ENCODE data around the gene OPCML. TPM values are rescaled to one million over a fixed set of nuclear protein-coding genes. Genes with fewer than 3 reads are reported as not detected.

The OPCML gene
- total and polyA plus RNA-seq, 2 donors (not counting 1 experiment from before 2014, with no cell fraction given) = 0.99 to 2.8 TPM

GRCh38 chr11:133577403-133577802 is 45.1 kb upstream of the OPCML start:
- no peak overlapping the region for H3K4me2 ChIP-seq (ENCODE audit: extremely low read depth, insufficient read depth, low read length)
- TF ChIP-seq EZH2 (IDR thresholded peaks at IDR 0.05; ENCODE audit: low read length, missing control alignments) (no peak), CTCF (conservative IDR thresholded peaks at IDR 0.05 in 1 of 2, IDR thresholded peaks at IDR 0.05 in 1 of 2; ENCODE audit: low read depth in 1 of 2, low read length in 2 of 2) (no peak)
- no peaks in the 10 kb centered on the region for H3K79me2 ChIP-seq (ENCODE audit: control insufficient read depth, insufficient read depth, low read length)
- no peaks in the 10 kb centered on the region for H3K4me1 ChIP-seq (ENCODE audit: control insufficient read depth, extremely low read depth, insufficient read depth, low read length)
- no peak overlapping the region for H3K27ac ChIP-seq (ENCODE audit: insufficient read depth, low read length)
- no peak overlapping the region for H2AFZ ChIP-seq (ENCODE audit: low read length)
- no peaks in the 10 kb centered on the region for H4K20me1 ChIP-seq (ENCODE audit: control insufficient read depth, extremely low read depth, insufficient read depth, low read length)
- no peaks in the 10 kb centered on the region for H3K36me3 ChIP-seq (ENCODE audit: control insufficient read depth, insufficient read depth, low read length)
- no peak for DNase-seq (ENCODE audit: low read depth in 2 of 2)
- H3K9ac ChIP-seq (ENCODE audit: insufficient read depth, low read length) = no peak overlapping the region
- H3K9me3 ChIP-seq (ENCODE audit: control insufficient read depth, insufficient read depth, low read depth, low read length) = no peaks in the 10 kb centered on the region
- no peak overlapping the region for H3K4me3 ChIP-seq (replicated peaks in 1 of 4; ENCODE audit: control extremely low read depth in 1 of 4, insufficient read depth in 1 of 4, low read depth in 3 of 4, low read length in 4 of 4)
- no peaks in the 10 kb centered on the region for H3K27me3 ChIP-seq (ENCODE audit: control insufficient read depth, insufficient read depth, low read length)

GRCh38 chr11:133576351-133576750 is 44.0 kb upstream of the OPCML start:
- no peak overlapping the region for H3K27ac ChIP-seq (ENCODE audit: insufficient read depth, low read length)
- no peaks in the 10 kb centered on the region for H3K4me1 ChIP-seq (ENCODE audit: control insufficient read depth, extremely low read depth, insufficient read depth, low read length)
- DNase-seq (ENCODE audit: low read depth in 2 of 2) = no peak
- no peaks in the 10 kb centered on the region for H4K20me1 ChIP-seq (ENCODE audit: control insufficient read depth, extremely low read depth, insufficient read depth, low read length)
- H3K36me3 ChIP-seq (ENCODE audit: control insufficient read depth, insufficient read depth, low read length) = no peaks in the 10 kb centered on the region
- TF ChIP-seq EZH2 (IDR thresholded peaks at IDR 0.05; ENCODE audit: low read length, missing control alignments) = no peak
- TF ChIP-seq CTCF (conservative IDR thresholded peaks at IDR 0.05 in 1 of 2, IDR thresholded peaks at IDR 0.05 in 1 of 2; ENCODE audit: low read depth in 1 of 2, low read length in 2 of 2) = no peak
- H3K79me2 ChIP-seq (ENCODE audit: control insufficient read depth, insufficient read depth, low read length) = no peaks in the 10 kb centered on the region
- no peaks in the 10 kb centered on the region for H3K27me3 ChIP-seq (ENCODE audit: control insufficient read depth, insufficient read depth, low read length)
- no peaks in the 10 kb centered on the region for H3K9me3 ChIP-seq (ENCODE audit: control insufficient read depth, insufficient read depth, low read depth, low read length)
- H3K4me3 ChIP-seq (replicated peaks in 1 of 4; ENCODE audit: control extremely low read depth in 1 of 4, insufficient read depth in 1 of 4, low read depth in 3 of 4, low read length in 4 of 4) = no peak overlapping the region
- no peak overlapping the region for H2AFZ ChIP-seq (ENCODE audit: low read length)
- no peak overlapping the region for H3K4me2 ChIP-seq (ENCODE audit: extremely low read depth, insufficient read depth, low read length)
- no peak overlapping the region for H3K9ac ChIP-seq (ENCODE audit: insufficient read depth, low read length)

GRCh38 chr11:133573081-133573480 is 40.8 kb upstream of the OPCML start:
- Histone ChIP-seq H3K4me2 (ENCODE audit: extremely low read depth, insufficient read depth, low read length) (no peak overlapping the region), H3K27me3 (ENCODE audit: control insufficient read depth, insufficient read depth, low read length) (no peaks in the 10 kb centered on the region), H3K9ac (ENCODE audit: insufficient read depth, low read length) (no peak overlapping the region), H3K4me3 (replicated peaks in 1 of 4; ENCODE audit: control extremely low read depth in 1 of 4, insufficient read depth in 1 of 4, low read depth in 3 of 4, low read length in 4 of 4) (no peak overlapping the region), H3K4me1 (ENCODE audit: control insufficient read depth, extremely low read depth, insufficient read depth, low read length) (no peaks in the 10 kb centered on the region), H3K79me2 (ENCODE audit: control insufficient read depth, insufficient read depth, low read length) (no peaks in the 10 kb centered on the region), H3K27ac (ENCODE audit: insufficient read depth, low read length) (no peak overlapping the region), H4K20me1 (ENCODE audit: control insufficient read depth, extremely low read depth, insufficient read depth, low read length) (no peaks in the 10 kb centered on the region), H3K36me3 (ENCODE audit: control insufficient read depth, insufficient read depth, low read length) (no peaks in the 10 kb centered on the region), H3K9me3 (ENCODE audit: control insufficient read depth, insufficient read depth, low read depth, low read length) (no peaks in the 10 kb centered on the region), H2AFZ (ENCODE audit: low read length) (no peak overlapping the region)
- no peak for DNase-seq (ENCODE audit: low read depth in 2 of 2)
- TF ChIP-seq EZH2 (IDR thresholded peaks at IDR 0.05; ENCODE audit: low read length, missing control alignments) (no peak), CTCF (conservative IDR thresholded peaks at IDR 0.05 in 1 of 2, IDR thresholded peaks at IDR 0.05 in 1 of 2; ENCODE audit: low read depth in 1 of 2, low read length in 2 of 2) (no peak)
